Cardiac fibroblast (primary cell): Measurements from ENCODE around the gene TBX3.

Source experiments
- DNase-seq, 2 donors: peaks; one replicate each; pipeline versions ENCODE4 v3.0.0 to v3.0.0-alpha.2; 2010; ENCODE audit warnings: low read depth in 2 of 2
- H3K4me3 ChIP-seq, 2 donors: replicated peaks in 1 of 2; 1 replicate in 1 of 2; 2 replicates in 1 of 2; pipeline ENCODE4 v1.5.1; 2011; ENCODE audit warnings: low read depth in 2 of 2, low read length in 2 of 2, mild to moderate bottlenecking in 2 of 2, moderate library complexity in 1 of 2
- CTCF ChIP-seq: IDR thresholded peaks from one replicate; pipeline ENCODE4 v1.5.1; 2011; ENCODE audit warnings: low read depth, mild to moderate bottlenecking, low read length, inconsistent platforms

Gene TBX3

GRCh38 chr12:114672817-114673168, 11.2 kb downstream of the TBX3 start:
- DNase-seq, result no peak
- no peak overlapping the region for H3K4me3 ChIP-seq
- no peak for TF ChIP-seq CTCF

- peak in 1 of 2 donors; percentile 62 for DNase-seq
- peak overlapping the region in 1 of 2 donors; percentile 26 for H3K4me3 ChIP-seq
- no peak for TF ChIP-seq CTCF
Measured at GRCh38 chr12:114671443-114672411, 12.2 kb downstream of the TBX3 start.

DNA sequence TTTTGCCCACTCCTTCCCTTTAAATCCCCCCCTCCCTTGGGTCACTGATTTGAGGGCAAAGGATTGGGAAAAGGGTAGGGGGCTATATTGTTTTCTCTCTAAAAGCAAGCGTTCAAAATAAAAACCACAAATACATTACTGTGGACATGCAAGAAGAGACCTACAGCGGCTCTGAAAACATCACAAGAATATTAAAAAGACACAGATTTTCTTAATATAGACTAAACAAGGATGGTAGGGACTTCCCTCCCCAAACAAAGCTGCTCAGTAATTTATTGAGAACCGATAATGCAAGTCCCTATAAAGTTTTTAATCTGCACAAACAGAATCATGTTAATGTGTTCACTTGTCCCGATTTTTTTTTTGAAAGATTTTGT, 12.9 kb downstream of the TBX3 start:
- peak in 1 of 2 donors; percentile 27 for DNase-seq
- TF ChIP-seq CTCF, result no peak
- no peak overlapping the region for H3K4me3 ChIP-seq

GRCh38 chr12:114670291-114670980, 13.5 kb downstream of the TBX3 start:
- peak in 1 of 2 donors; percentile 37 for DNase-seq
- no peak for TF ChIP-seq CTCF
- H3K4me3 ChIP-seq, result no peak overlapping the region

- peak overlapping the region in 1 of 2 donors; percentile 1 for H3K4me3 ChIP-seq
- TF ChIP-seq CTCF, result no peak
- peak in 1 of 2 donors; percentile 54 for DNase-seq
Measured at GRCh38 chr12:114669401-114670290, 14.3 kb downstream of the TBX3 start.

DNA sequence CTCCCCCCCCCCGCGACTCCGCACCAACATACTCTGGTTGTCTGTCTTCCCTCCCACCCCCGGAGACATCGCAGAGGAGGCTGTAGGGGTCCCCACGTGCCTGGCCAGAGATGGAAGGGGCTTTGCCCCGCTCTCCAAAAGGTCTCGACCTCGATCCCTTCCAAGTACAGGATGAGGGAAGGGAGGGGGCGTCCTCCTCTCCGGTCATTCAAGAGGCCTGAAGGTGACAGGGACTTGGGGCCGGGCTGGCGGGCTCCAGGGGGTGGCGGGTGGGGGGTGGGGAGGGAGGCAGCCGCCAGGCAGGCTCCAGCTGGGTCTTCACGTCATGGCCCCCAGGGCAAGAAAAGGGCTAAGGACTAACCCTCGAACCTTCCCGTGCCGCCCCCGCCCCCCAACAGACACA, 15.1 kb downstream of the TBX3 start:
- DNase-seq, result no peak
- no peak for TF ChIP-seq CTCF
- peak overlapping the region; percentile 48 to 55 for H3K4me3 ChIP-seq
